Fibroblast of villous mesenchyme (primary cell): ENCODE data around the gene CTNNA2. TPM values are rescaled to one million over a fixed set of nuclear protein-coding genes. Genes with fewer than 3 reads are reported as not detected.

Experiments
- DNase-seq: peaks from one replicate; pipeline ENCODE4 v3.0.0-alpha.2; 2010; ENCODE audit warnings: low read depth
- H3K4me3 ChIP-seq: 2 replicates; pipeline ENCODE4 v1.5.1; 2011; ENCODE audit warnings: low read depth, mild to moderate bottlenecking, low read length
- total RNA-seq: library from RNA; depleted of rRNA; stranded (reverse); fragments of >200 nt; gene quantifications from 2 replicates; pipeline ENCODE4 v1.2.3, GENCODE V29; 2012
- TF ChIP-seq, protein P1 (sequence below): IDR thresholded peaks from 2 replicates; pipeline ENCODE4 v1.5.1; 2012; ENCODE audit warnings: low read depth, mild to moderate bottlenecking, low read length; ENCODE audit not compliant: insufficient read depth

The CTNNA2 gene
- total RNA-seq, 1 donor: not detected

GRCh38 chr2:79945653-79946445 lies 433.0 kb downstream of the CTNNA2 start:
- TF ChIP-seq, protein P1, sequence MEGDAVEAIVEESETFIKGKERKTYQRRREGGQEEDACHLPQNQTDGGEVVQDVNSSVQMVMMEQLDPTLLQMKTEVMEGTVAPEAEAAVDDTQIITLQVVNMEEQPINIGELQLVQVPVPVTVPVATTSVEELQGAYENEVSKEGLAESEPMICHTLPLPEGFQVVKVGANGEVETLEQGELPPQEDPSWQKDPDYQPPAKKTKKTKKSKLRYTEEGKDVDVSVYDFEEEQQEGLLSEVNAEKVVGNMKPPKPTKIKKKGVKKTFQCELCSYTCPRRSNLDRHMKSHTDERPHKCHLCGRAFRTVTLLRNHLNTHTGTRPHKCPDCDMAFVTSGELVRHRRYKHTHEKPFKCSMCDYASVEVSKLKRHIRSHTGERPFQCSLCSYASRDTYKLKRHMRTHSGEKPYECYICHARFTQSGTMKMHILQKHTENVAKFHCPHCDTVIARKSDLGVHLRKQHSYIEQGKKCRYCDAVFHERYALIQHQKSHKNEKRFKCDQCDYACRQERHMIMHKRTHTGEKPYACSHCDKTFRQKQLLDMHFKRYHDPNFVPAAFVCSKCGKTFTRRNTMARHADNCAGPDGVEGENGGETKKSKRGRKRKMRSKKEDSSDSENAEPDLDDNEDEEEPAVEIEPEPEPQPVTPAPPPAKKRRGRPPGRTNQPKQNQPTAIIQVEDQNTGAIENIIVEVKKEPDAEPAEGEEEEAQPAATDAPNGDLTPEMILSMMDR: no peak
- H3K4me3 ChIP-seq: no peak overlapping the region
- no peak for DNase-seq

- DNase-seq: no peak
- H3K4me3 ChIP-seq: no peak overlapping the region
- TF ChIP-seq, protein P1: no peak
These were observed 434.9 kb downstream of the CTNNA2 start for GRCh38 chr2:79947751-79948150.

GRCh38 chr2:79950526-79950925 lies 437.7 kb downstream of the CTNNA2 start:
- no peak for DNase-seq
- no peak overlapping the region for H3K4me3 ChIP-seq
- TF ChIP-seq, protein P1: no peak

- H3K4me3 ChIP-seq: no peak overlapping the region
- TF ChIP-seq, protein P1: no peak
- DNase-seq: no peak
These were observed 439.8 kb downstream of the CTNNA2 start for GRCh38 chr2:79952616-79953015.

- no peak for DNase-seq
- H3K4me3 ChIP-seq: no peak overlapping the region
- TF ChIP-seq, protein P1: no peak
These were observed 447.2 kb downstream of the CTNNA2 start for GRCh38 chr2:79960035-79960434.

DNA sequence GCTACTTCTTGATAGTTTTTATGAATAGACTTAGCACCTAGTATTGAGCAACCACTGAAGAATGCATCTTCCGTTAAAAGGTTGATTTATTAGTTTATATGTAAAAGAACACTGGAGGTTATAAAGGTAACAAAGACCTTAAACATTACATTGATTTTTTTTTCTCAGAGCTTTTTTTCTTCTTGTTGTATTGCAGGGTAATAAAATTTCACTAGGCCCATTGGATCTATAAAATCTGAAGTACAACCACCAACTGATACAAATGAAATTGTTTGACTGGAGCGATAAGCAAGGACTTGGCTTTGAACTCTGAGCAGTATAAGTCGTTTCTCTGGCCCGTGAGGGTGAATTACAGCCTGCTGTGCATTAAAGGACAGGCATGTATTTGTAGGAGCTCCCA lies 447.7 kb downstream of the CTNNA2 start:
- TF ChIP-seq, protein P1: no peak
- DNase-seq: no peak
- H3K4me3 ChIP-seq: no peak overlapping the region

GRCh38 chr2:79964966-79965365 lies 452.1 kb downstream of the CTNNA2 start:
- TF ChIP-seq, protein P1: no peak
- no peak for DNase-seq
- no peak overlapping the region for H3K4me3 ChIP-seq
